Liver (tissue), 3 donors: ENCODE results near the gene TMEM94.

Experiments used
- CTCF ChIP-seq: fragments of 150-350 bp; IDR thresholded peaks from 2 replicates; pipeline ENCODE4 v1.5.1; 2017; ENCODE audit warnings: improper control_type of control experiment, low read depth, low read length; ENCODE audit not compliant: missing input control
- EGR1 ChIP-seq, 2 donors: IDR thresholded peaks; 2 replicates each; pipeline ENCODE4 v1.6.1; 2016 to 2018; ENCODE audit warnings: antibody characterized with exemption in 2 of 2, low read depth in 2 of 2
- FOXA1 ChIP-seq: IDR thresholded peaks from 2 replicates; pipeline ENCODE4 v1.6.1; 2016; ENCODE audit warnings: antibody characterized with exemption
- MAX ChIP-seq: IDR thresholded peaks from 2 replicates; pipeline ENCODE4 v1.6.1; 2016; ENCODE audit warnings: antibody characterized with exemption
- REST ChIP-seq: IDR thresholded peaks from 2 replicates; pipeline ENCODE4 v1.6.1; 2016; ENCODE audit warnings: antibody characterized with exemption, mild to moderate bottlenecking
- YY1 ChIP-seq: IDR thresholded peaks from 2 replicates; pipeline ENCODE4 v1.6.1; 2016; ENCODE audit warnings: antibody characterized with exemption, mild to moderate bottlenecking
- ZBTB33 ChIP-seq: IDR thresholded peaks from 2 replicates; pipeline ENCODE4 v1.6.1; 2016; ENCODE audit warnings: antibody characterized with exemption
- donor health status: healthy.
- donor health status: healthy.

GRCh38 chr17:75511270-75511609 is 54.8 kb downstream of the TMEM94 start:
- TF ChIP-seq YY1 = no peak
- TF ChIP-seq EGR1 (IDR thresholded peaks at IDR 0.05; ENCODE audit: low read depth in 2 of 2) = no peak
- no peak for TF ChIP-seq CTCF
- no peak for TF ChIP-seq ZBTB33
- TF ChIP-seq MAX = no peak
- TF ChIP-seq FOXA1 = no peak
- no peak for TF ChIP-seq REST
